Midbrain (tissue), 1 donor: ENCODE data around the gene INTS2.
"Not testable (repeated sequence)": the region's sequence is repeated elsewhere in the genome, so short reads cannot be mapped to it uniquely, and the experiment has no call there.

ENCODE experiments used
- DNase-seq: peaks from one replicate; lab custom pipeline; 2025; lab: John Stamatoyannopoulos, UW

INTS2 gene

DNA sequence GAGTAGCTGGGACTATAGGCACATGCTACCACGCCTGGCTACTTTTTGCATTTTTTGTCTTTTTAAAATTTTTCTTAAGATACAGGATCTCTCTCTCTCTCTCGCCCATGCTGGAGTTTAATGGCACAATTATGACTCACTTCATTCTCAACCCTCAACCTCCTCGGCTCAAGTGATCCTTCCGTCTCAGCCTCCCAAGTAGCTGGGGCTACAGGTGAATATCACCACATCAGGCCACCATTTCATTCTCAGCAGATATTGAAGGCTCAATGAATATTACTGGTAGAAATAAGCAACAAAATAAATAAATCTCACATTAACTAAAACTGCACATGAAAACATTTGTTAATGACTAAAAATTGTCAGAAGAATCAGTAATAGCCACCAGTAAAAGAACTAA is 106.1 kb downstream of the INTS2 start:
- DNase-seq: no peak

DNA sequence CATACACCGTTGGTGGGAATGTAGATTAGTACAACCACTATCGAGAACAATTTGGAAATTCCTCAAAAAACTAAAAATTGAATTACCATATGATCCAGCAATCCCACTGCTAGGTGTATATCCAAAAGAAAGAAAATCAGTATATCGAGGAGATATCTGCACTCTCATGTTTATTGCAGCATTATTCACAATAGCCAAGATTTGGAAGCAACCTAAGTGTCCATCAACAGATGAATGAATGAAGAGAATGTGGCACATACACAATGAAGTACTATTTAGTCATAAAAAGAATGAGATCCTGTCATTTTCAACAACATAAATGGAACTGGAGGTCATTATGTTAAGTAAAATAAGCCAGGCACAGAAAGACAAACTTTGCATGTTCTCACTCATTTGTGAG is 108.5 kb downstream of the INTS2 start:
- DNase-seq: not testable (repeated sequence)

DNA sequence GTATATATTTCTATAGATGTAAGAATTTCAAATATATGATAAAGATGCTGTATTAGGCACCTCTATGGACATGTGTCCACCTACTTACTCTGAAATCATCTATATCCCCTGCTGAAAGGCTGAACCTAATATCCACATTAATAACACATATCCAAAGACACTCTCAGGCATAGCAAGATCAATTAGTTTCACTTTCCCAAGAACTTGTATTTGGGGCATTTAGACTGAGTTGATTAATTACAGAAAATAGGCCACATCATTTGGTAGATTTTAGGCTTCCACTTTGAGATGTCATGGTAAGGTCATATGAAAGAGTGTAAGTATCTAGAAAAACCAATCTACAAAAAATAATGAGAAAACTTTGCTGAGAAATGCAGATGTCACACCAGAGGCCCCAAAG is 109.6 kb downstream of the INTS2 start:
- no peak for DNase-seq

DNA sequence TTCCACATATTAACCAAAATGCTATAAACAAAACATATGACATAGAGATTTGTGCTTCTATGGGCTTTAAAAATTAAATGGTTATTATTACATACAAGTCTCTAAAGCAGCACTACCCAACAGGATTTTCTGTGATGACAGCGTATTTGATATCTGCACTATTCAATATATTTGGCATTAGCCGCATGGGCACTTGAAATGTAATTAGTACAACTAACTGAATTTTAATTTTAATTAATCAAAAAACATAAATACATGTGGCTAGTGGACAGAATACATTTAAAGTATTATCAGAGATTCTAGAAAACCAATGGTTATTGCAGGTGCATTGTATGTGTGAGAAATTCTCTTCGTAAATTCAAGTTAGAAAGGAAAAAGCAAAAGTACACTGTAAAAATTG is 110.3 kb downstream of the INTS2 start:
- DNase-seq: no peak

DNA sequence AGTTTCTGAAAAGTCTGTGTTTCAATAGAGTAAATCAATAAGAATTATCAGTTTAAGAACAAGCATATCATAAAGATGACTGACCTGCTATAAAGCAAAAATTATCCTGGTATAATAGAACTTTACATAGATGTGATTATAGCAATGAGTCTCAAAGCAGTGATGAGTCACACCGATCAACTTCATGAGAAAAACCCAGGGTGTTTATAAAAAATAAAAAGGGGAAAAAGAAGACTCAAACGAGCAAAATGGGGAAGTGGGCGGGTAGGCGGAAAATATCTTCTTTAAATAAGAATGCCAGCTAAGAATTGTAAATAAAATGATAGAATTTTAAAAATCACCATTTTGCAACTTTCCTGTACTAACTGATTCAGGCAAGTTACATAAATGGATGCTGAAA is 111.2 kb downstream of the INTS2 start:
- no peak for DNase-seq

DNA sequence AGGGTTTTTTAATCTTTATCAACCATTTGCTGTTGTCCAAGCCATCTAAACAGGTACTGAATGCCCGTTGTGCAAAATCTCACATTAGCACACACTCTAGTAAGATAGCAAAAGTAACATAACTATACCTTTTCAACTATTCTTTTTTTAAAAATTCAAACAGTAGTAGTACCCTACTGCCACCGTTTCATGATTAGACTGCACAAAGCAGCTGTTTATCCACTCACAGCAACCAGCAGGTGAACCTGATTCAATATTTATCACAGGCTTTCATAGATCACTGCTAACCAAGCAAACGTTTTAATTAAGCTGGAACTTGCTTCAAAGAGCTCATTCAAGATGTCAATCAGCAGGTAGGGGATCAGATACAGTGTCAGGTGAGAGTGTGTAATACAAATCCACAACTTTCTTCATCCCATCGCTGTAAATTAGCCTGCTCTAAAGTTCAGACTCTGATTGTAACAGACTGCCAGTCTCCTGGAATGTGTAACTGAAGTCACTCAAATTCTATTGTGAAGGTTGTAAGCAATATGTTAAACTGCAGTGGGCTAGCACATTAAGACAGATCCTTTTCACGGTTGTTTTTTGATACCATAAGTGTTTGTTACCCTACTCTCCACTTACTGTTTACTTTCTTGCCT is 111.8 kb downstream of the INTS2 start:
- no peak for DNase-seq
